Stimulated activated CD8-positive, alpha-beta memory T cell treated with anti-CD3 and anti-CD28 coated beads, Interleukin-12 subunit alpha, Interleukin-12 subunit beta, amount 100 ng/mL, for 4 hours (primary cell): ENCODE data around the gene ENOX1.
"Not testable (repeated sequence)": the region's sequence is repeated elsewhere in the genome, so short reads cannot be mapped to it uniquely, and the experiment has no call there.

Experiments used
- DNase-seq: peaks from one replicate; pipeline ENCODE4 v3.0.0-alpha.2; 2020; ENCODE audit warnings: low read depth

Gene ENOX1

GRCh38 chr13:43431290-43431716 lies 355.5 kb downstream of the ENOX1 start:
- DNase-seq = no peak

GRCh38 chr13:43428545-43429296 lies 358.1 kb downstream of the ENOX1 start:
- no peak for DNase-seq

DNA sequence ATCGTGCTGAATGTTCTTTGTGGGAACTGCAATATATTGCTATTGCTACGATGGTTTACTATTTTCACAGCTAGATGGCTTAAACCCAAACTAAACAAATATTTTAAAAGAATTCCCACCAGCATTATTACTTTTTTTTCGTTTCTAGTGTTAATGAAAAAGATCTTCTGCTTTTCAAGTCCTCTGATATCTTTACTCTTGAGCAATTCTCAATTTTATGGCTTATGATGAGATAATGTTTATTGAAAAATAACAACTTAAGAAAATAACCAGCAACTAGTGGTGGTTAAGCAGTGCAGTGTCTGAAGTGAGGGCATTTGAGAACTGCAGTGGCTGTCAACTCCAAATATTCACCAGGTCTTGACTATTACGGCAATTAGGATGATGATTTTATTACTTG lies 360.4 kb downstream of the ENOX1 start:
- DNase-seq = no peak

DNA sequence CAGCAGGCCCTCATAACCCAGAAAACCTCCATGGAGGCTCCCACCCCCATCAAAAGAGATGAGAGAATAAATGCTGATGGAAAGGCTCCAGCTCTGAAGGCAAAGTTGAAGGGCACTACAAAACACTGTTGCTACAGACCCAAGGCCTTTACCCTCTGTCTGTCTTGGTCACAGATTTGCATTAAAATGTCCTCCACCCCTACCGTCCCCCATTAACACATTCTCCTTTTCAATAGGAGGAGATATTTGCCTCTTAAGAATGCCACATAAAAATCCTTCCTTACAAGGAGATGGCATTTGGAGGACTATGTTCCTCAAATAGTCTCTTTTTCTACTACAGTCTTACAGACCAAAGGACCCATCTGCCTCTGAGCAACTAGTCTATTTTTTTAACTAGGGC lies 361.5 kb downstream of the ENOX1 start:
- no peak for DNase-seq

GRCh38 chr13:43424412-43424811 lies 362.4 kb downstream of the ENOX1 start:
- no peak for DNase-seq

GRCh38 chr13:43422116-43422515 lies 364.7 kb downstream of the ENOX1 start:
- DNase-seq = no peak

- DNase-seq = not testable (repeated sequence)
Observed at GRCh38 chr13:43416842-43417241, 369.9 kb downstream of the ENOX1 start.

- not testable (repeated sequence) for DNase-seq
Observed at GRCh38 chr13:43416408-43416807, 370.4 kb downstream of the ENOX1 start.

GRCh38 chr13:43415903-43416391 lies 370.8 kb downstream of the ENOX1 start:
- not testable (repeated sequence) for DNase-seq

DNA sequence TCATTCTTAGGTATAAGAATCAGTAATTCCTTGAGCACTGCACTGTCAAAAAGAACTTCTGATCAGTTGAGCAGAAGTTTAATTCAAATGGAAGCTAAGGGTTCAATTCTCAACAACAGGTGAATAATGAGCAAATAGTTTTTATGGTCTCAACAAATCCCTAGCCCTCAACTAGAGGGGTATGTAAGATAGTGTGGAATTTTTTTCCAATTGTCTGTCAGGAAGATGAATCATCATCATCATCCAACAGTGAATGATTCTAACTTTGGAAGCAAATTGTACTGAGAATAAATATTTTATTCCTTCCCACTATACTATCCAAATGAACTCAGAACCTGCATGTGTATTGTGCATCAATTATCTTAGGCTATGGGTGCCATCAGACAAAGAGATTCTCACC lies 372.7 kb downstream of the ENOX1 start:
- no peak for DNase-seq

DNA sequence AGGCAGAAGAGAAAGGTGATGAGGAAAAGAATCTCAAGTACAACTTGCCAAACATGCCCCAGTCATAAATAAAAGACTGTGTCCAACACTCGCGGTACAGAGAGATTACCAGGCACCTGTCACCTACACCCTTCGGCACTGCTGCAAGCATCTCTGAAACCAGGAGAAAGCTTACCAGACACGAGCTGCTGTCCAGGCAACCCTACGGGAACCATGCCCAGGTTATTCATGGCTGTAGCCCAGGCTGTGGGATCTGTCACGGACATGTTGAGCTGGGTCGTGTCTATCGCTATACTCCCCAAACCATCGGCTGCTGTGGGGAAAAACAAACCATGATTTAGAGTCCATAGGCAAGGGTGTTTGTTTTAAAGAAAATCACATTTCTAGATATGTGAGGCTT lies 375.0 kb downstream of the ENOX1 start:
- DNase-seq = no peak

DNA sequence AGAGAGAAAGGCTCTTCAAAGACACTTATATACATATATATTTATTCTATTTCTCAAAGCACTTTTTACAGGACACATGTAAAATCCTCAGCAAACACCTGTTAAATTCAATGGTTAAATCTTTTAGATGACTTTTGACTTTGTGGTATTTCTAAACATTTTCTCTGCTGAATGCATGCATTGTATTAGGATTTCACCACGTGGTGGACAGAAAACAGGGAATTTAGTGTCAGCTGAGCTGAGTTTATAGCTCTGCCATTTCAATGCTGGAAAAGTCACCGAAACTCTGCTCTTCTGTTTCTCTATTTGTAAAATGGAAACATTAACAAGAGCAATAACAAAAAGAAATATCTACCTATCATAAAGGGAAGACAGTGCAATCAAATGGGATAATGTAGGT lies 375.6 kb downstream of the ENOX1 start:
- no peak for DNase-seq

DNA sequence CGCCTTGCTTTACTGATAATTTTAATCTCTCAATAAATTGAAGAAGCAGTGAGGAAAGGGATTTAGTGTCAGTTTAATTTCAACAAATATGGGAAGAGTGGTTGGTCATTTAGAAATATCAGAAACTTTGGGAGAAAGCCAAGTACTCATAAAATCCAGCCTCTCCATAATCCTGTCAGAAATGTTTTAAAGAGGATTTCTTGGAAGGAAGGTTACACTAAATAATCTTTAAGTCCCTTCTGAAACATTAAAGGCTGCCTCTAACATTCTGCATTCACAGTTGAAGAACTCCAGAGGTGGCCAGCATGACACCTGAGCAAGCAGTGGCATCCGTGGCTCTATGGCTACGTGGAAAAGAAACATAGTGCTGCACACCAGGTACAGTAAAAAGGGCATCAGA lies 378.5 kb downstream of the ENOX1 start:
- DNase-seq = no peak

DNA sequence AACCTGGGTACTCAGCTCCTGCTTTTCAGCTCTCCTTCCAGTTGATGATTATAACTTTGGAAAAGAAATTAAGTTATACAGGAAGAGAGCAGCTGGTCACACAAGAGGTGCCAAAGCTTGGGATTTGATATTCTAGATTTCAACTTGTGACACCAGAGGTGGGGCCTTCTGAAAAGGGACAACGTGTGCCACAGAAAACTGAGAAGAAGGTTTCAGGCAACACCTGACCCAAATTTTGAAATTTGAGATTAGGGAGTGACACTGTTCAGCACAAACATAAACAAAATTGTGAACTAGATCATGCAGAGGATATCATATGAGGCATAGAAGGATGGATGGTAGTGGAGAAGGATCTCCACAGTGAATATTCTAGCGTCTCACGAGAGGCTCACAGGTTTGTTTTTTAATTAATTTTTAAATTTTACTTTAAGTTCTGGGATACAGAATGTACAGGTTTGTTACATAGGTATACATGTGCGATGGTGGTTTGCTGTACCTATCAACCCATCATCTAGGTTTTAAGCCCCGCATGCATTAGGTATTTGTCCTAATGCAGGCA lies 379.7 kb downstream of the ENOX1 start:
- DNase-seq = no peak

DNA sequence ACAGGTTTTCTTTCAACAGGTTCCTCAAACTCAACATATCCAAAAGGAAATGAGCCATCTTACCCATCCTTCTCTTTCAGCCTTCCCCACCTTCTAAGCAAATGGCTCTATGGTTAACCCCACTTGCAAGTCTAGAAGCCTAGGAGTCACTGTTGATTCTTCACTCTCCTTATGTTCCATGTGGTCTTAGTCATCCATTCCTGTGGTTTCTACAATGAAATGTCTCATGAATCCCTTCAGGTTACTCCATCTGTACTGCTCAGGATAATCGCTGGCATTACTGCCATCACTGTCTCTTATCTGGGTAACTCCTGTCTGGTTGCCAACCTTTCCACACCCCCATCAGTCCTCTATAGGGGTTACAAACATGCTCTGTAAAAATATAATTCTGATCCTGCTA lies 381.3 kb downstream of the ENOX1 start:
- DNase-seq = no peak

GRCh38 chr13:43402380-43402779 lies 384.4 kb downstream of the ENOX1 start:
- DNase-seq = no peak

DNA sequence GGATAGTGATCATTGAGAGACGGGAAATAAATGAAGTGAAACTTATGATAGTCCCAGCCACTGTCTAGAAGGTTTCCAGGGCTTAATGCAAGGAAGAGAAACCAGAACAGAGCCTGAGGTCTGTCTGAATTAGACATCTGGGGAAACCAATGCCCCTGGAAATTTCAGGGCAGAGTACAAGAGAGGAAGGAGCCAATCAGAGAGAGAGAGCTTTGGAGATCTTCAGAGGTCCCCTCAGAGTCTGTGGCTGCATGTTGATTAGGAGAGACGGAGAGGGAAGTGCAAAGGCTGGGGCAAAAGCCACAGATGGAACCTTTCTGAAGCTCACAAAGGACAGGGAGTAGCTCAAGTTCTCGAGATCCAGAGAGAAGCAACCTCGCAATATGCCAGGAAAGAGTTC lies 385.4 kb downstream of the ENOX1 start:
- DNase-seq = no peak

DNA sequence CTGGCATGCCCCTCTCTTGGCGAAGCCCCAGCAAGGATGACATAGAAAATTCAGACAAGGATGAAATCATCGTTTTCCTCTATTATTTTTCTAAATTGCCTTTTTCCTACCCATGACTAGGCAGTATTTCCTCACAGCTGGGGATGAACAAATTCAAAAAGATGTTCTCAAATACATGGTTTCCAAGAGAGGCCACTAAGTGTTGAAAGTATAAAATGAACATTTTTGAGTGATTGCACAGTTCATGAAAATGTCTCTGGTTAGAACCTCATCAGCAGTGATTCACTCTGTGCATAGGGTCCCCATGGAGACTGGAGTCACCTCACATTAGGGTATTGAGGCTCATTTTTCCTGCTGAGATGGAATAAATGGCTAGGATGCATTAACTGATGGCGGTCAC lies 389.7 kb downstream of the ENOX1 start:
- no peak for DNase-seq

GRCh38 chr13:43391036-43391435 lies 395.7 kb downstream of the ENOX1 start:
- DNase-seq = no peak

GRCh38 chr13:43390619-43391018 lies 396.2 kb downstream of the ENOX1 start:
- DNase-seq = no peak

DNA sequence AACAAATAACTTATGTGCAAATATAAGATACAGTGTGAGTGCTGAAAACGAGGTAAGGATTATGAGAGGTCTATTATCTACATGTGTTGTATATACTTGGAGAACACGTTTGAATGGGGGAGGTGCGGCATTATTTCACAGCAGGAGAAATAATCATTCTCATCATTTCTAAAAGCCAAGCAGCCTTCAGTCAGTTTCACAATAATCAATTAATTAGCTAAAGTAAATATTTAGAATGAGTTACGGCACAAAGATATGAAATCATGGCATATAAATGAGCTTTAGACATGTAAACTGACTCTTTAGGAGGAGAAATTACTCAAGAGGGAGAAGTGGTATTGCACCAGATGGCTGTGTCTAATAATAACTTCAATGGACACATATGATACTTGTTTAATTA lies 396.8 kb downstream of the ENOX1 start:
- no peak for DNase-seq

GRCh38 chr13:43389573-43389972 lies 397.2 kb downstream of the ENOX1 start:
- DNase-seq = no peak

GRCh38 chr13:43388282-43389034 lies 398.3 kb downstream of the ENOX1 start:
- DNase-seq = no peak
